Activated T-helper 1 cell treated with Interleukin-2 at 50 U/mL for 16 hours (primary cell): ENCODE data around the gene ZNF705A.
"Not testable (repeated sequence)": the region's sequence is repeated elsewhere in the genome, so short reads cannot be mapped to it uniquely, and the experiment has no call there.

Experiments
- DNase-seq: peaks from one replicate; pipeline ENCODE4 v3.0.0-alpha.2; 2020; ENCODE audit warnings: low read depth

Gene ZNF705A

DNA sequence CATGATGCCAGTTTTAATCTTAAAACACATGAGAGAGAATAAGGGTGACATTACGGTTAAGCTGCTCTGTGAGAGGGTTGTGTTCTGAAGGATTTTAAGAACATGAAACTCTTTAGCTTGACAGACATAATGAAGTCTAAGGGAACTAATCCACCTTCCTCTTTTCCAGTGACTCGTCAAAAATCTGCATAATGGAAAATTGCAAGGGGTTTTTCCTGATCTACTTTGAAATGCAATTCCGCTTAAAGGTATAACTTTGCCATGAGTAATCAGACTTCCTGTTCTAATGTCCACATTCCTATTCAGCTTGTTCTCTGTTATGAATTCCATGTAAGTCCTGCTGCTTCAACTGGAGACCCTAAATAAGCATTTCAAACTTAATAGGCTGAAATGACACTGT lies at the start of gene ZNF705A:
Gene ZNF705A (plus strand): TSS at position 171 of the 400 bp plus-strand sequence. CDS start 15,611 bp downstream, outside the sequence.
- no peak for DNase-seq

DNA sequence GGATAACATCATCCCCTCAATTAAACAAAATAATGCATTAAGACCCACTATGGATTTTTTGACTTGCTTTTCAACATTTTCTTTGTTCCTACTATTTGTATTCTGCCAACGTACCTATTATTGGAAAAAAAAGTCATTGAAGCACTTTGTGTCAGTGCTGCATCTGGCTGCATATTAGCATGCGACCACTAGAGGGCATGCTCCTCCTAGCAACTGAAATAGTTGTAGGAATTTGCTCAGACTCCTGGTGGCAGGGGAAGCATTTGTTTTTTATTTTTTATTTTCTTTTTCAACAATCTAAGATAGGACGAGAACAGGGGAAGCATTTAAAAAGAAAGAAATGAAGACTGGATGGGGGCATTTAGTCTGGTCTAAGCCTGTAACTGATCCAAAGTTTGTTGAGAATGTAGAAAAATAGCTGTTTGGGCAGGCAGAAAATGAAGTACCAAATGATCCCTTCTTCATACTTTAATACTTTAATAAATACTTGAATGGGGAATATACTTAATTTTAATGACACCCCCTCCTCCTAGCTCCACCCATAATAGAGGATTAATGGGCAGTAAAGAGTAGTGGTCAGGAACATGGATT lies 47.9 kb upstream of the ZNF705A start:
- DNase-seq = peak; percentile 59

DNA sequence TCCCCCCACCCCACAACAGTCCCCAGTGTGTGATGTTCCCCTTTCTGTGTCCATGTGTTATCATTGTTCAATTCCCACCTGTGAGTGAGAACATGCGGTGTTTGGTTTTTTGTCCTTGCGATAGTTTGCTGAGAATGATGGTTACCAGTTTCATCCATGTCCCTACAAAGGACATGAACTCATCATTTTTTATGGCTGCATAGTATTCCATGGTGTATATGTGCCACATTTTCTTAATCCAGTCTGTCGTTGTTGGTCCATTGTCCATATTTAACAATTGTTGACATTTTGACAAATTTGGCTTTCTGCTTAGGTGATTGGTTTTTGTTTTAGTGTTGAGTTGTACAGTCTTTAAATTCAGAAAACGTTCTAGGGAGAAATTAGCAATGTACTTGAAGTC lies 43.7 kb upstream of the ZNF705A start:
- not testable (repeated sequence) for DNase-seq

DNA sequence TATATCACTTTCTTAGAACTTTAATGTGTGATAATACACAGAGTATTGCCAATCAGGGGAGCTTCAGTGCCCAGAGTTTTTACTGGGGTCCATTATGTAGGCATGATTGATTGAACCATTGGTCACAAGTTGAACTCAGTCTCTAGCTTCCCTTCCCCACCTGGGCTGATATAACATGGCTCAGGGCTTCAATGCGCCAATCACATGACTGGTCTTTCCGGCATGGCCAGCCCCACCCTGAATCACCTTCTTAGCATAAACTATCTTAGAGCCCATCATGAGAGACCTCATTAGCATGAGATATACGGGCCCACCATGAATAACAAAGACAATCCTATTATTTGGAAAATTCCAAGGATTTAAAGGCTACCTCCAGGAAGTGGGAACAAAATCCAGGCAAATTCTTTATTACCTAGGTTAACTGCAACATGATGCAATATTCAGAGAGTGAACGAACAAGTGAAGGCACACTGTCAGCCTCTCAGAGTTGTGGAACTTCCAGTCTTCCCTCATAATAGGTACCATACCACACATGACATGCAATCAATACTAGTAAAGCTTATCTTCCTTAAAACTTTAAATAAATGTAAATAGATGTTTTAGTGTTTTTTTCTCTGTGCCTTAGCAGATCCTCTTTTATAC lies 36.6 kb upstream of the ZNF705A start:
- no peak for DNase-seq

DNA sequence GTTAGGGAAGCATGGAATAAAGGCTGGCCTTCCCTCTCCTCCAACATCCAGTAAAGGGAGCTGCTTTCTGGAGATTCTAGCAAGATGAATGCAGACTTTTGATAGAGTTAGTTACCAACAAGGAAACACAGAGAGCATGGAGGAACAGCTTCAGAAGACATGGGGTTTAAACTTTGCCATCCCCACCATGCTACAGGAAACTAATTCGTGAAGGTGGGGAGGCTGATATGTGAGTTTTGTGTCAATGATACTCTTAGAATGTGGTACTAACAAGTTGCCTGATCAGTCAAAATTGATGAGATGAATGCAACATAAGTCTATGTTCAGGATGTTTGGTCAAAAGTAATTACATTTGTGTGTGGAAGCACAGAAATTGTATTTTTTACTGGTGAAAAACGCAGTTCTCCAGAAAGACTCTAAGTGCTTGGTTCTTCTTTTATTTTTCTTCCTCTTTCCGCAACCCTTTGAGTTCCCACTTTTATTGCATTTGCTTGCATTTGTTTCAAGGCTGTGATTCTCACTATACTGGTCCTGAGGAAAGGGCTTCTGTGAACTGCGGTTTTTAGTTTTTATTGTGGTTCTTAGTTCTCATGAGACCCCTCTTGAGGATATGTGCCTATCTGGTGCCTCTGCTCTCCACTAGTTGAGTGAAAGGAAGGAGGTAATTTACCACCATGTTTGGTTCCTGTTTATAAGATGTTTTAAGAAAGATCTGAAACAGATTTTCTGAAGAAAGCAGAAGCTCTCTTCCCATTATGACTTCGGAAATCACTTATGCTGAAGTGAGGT lies 33.5 kb upstream of the ZNF705A start, which contains the start of gene CLEC4A:
Gene CLEC4A (plus strand): TSS at position 494 of the 789 bp plus-strand sequence. CDS start 262 bp downstream, at position 756.
- DNase-seq = no peak

DNA sequence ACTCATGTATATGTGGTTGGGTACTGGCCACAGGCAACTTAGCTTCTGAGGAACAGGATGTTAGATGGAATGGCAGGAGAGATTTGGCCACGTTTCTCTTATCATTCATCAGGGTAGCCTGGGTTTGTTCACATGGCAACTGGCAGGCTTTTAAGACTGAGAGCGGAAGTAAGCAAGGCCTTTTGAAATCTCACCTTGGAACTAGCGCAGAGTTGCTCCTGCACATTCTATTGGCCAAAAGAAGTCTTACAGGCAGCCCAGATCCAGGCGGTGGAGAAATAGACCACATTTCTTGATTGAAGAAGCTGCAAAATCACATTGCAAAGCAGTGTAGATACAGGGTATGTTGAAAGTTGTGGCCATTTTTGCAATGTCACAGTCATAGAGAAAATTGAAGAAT lies 29.7 kb upstream of the ZNF705A start:
- DNase-seq = no peak

DNA sequence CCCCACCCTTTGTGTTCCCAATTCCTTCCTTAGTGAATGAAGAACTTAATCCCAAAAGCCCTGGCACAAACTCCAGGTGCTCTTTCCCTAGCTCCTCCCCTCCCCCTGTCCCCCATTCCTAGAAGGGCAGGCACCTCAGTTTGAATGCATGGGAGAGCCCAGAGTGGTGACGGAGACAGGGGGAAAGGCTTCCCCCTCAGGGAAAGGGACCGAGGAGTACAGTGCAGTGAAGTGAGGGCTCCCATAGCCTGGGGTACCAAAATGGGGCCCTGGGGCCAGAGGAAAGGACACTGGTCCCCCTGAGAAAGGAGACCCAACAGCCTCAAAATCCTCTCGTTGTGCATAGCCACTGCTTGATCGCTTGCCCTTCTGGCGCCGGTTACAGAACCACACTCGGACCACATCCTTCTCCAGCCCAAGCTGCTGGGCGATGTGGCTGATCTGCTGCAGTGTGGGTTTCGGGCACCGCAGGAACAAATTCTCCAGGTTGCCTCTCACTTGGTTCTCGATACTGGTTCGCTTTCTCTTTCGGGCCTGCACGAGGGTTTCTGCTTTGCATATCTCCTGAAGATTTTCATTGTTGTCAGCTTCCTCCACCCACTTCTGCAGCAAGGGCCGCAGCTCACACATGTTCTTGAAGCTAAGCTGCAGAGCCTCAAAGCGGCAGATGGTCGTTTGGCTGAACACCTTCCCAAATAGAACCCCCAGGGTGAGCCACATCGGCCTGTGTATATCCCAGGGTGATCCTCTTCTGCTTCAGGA lies 23.0 kb upstream of the ZNF705A start:
- not testable (repeated sequence) for DNase-seq

DNA sequence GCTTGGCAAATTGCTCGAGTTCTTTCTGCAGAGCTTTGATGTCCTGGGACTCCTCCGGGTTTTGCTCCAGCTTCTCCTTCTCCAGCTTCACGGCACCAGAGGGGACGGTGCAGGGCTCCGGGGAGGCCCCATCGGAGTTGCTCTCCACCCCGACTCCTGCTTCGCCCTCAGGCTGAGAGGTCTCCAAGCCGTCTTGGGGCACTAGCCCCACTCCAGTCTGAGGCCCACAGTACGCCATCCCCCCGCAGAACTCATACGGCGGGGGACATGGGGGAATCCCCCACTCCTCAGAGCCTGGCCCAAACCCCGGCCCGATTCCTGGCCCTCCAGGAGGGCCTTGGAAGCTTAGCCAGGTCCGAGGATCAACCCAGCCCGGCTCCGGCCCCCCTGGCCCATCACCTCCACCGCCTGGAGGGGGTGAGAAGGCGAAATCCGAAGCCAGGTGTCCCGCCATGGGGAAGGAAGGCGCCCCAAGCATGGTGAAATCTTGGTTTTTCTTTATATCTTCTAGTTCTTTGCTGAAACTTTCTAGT lies 22.4 kb upstream of the ZNF705A start:
- not testable (repeated sequence) for DNase-seq

DNA sequence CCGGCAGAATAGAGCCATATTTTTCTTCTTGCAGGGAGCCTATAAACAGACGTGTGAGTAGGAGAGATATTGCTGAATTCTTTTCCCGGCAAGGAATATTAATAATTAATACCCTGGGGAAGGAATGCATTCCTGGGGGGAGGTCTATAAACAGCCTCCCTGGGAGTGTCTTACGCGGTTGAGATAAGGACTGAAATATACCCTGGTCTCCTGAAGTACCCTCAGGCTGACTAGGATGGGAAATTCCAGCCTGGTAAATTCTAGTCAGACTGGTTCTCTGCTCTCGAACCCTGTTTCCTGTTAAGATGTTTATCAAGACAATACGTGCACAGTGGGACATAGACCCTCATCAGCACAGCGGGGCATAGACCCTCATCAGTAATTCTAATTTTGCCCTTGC lies 15.2 kb upstream of the ZNF705A start:
- not testable (repeated sequence) for DNase-seq

DNA sequence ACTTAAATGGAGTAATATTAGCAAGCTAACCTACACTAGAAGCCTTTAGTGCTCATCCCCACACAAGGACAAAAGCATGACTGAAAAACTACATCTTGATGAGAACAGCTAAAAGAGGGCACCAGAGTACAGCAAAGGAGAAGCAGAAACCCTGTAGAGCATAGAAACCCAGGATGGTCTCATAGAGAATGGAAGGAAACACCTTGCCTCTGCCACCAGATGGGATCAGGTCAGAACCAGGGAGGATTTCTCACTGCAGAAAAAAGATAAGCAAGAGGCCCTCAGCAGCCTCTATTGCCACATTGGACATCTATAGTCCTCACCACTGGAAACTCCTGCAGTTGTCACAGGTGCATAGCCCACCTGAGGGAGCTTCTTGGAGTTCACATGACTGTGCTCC lies 13.6 kb upstream of the ZNF705A start:
- no peak for DNase-seq

DNA sequence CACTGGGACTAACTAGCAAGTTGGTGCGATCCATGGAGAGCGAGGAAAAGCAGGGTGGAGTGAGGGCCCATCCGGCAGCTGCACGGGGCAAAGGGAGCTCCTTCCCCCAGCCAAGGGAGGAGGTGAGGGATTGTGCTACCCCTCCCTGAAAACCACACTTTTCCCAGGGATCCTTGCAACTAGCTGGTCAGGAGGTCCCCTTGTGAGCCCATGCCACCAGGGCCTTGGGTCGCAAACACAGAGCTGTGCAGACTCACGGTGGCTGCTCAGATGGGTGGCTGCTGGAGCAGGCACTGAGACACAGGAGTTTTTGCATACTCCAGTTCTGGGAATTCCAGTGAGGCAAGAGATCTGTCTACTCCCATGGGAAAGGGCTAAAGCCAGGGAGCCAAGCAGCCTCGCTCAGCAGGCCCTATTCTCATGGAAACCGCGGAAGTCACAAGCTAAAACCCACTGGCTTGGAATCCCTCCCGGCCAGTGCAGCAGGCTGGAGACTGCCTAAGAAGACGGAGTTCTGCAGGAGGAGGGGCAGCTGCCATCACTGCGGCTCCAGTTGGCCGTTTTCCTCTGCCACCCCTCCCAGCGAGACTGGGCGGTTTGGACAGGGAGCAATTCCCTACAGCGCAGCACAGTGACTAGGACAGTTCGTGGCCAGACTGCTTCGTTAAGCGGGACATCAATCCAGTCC lies 10.9 kb upstream of the ZNF705A start:
- no peak for DNase-seq

DNA sequence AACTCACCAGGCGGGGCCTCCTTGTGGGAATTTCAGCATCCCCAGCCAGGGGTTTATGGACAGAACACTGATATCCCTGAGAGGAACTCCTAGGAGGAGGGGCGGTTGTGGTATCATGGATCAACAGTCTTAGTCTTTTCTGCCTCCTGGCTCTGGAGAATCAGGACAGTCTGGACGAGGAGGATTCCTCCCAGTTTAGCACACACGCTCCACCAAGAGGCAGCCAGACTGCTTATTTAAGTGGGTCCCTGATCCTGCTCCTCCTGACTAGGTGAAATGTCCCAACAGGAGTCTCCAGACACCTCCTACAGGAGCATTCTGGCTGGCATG lies 10.4 kb upstream of the ZNF705A start:
- no peak for DNase-seq

DNA sequence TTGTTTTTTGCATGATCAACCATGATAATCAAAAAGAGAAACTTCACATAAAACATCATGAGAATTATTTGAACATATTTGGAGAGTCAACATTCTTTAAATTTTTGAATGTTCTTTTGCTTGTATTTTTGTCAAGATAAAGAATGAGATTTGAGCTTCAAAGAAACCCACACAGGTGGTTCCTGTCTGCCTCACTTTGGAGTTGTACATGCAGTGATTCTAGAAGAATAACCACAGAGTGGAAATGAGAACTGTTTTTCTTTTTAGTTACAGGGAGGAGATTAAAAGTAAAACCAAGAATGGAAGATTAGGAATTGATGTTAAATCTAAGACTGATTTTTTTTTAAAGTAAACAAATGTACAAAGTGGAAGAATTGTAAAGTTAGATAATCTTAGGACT lies 2.3 kb upstream of the ZNF705A start:
- no peak for DNase-seq

DNA sequence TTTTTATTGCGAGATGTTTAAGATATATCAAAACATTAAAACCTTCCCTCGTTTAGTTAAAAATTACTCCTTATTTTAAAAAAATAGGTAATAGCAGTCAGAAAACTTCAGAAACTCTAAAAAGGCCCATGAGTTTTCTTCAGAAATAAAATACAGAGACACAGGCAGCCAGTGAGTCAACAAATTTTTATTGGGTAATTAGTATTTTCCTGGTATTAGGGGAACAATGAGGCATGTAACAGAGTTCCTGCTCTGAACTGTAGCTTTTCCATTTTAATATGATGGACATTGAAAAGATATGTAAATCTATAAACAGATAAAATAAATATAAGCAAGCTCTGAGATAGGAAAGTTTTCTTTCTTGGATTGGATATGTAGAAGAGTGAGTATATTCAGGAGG lies 399 bp upstream of the ZNF705A start:
- no peak for DNase-seq

DNA sequence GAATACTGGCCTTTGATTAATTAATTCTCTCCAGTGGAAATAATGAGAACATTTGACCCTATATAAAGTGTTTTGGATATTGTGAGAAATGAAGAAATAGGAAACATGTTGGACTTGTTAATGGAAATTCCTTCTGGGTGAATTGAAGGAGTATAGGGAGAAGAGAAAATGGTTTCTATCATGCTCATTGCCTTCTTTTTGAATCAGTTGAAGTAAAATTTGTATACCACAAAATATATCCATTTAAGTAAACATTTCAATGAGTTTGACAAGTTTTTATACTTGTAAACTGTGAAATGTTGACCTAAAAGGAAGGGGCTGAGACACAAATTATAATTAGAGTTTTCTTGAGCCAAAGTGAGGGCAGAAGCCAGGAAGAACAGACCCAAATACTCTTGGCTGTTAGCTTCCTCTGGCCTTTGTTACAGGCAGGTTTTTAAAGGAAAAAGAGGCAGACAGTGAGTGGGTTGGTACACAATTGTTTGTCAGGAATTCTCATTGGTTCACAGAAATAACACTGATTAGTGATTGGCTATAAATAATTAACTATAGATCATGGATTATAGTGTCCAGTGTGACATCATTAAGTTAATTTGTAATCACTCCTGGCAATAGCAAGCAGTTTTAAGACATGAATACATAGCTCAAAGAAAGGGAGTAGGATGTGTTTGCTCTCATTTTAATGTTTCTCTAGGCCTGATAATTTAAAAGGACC lies 826 bp downstream of the ZNF705A start:
- no peak for DNase-seq

DNA sequence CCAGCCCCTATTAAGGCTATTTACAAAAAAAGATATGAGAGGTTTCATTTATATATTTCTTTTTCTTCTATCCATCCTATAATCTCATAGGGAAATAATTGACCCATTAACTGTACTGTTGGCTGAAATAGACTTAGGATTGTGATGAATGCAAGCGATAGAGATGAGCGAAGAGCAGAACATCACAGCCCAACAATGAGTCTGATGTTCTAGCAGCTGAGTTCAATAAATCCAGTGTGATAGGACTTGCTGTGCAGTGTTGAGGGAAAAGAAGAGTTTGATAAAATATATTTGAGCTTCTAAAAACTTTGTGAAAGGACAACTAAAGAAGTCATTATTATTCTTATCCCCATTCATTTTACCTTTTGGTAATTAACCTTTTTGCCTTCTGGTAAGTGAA lies 16.1 kb downstream of the ZNF705A start:
- DNase-seq = not testable (repeated sequence)

DNA sequence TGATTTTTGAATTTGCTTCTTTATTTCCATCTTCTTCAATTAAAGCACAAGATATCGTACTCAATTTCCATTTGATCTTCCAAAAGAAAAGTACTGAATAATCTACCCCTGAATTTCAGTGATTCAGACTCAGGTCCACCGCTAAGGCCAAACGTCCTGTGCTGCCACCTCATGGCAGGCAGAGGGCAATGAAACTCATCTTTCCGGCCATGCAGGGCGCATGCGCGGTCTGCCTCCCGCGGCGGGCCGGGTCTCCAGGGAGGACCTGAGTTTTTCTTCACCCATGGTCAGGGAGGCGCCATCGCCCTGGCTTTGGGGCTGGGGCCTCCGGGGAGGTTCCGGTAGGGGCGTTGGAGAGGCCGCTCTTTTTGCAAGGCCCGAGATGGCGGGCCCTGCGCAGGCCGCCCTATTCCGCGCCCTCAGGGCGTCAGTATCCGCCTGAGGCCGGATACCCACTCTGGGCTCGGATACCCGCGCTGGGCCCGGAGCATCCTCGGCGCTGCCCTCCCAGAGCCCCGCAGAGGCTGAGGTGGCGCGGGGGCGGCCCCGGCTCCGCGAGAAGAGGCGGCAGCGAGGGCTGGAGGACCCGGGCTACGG lies 23.3 kb downstream of the ZNF705A start:
- DNase-seq = peak; percentile 70

DNA sequence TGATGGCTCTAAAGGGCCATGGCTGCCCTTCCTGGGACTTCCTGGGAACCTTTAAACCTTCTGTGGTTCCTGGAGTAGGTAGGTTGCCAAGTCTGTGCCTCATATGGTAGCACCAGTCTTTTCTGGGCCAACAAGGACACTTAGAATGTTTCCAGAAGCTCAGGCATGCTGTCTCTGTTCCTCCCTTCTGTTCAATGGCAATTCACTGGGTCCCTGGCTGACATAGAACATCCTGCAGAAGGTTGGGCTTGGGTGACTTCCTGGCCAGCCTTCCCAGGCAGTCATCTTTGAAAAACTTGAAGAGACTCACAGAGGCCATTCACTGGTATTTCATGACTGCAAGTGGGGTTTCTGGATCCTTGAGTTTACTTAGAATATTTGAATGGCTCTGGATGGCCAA lies 24.5 kb downstream of the ZNF705A start:
- DNase-seq = not testable (repeated sequence)

DNA sequence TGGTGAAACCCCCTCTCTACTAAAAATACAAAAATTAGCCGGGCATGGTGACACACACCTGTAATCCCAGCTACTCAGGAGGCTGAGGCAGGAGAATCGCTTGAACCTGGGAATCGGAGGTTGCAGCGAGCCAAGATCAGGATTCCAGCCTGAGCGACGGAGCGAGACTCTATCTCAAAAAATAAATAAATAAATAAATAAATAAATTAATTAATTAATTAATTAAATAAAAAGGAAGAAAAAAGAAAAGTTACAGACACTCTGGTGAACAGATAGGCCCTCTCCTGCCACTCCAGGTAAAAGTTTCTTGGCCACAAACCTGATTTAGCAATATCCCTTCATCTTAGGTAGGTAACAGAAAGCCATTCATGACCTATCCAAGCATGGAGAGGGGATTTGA lies 26.1 kb downstream of the ZNF705A start:
- not testable (repeated sequence) for DNase-seq

DNA sequence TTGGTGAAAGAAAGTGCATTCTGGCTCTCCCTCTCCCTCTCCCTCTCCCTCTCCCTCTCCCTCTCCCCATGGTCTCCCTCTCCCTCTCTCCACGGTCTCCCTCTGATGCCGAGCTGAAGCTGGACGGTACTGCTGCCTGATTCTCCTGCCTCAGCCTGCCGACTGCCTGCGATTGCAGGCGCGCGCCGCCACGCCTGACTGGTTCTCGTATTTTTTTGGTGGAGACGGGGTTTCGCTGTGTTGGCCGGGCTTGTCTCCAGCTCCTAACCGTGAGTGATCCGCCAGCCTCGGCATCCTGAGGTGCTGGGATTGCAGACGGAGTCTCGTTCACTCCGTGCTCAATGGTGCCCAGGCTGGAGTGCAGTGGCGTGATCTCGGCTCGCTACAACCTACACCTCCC lies 26.5 kb downstream of the ZNF705A start:
- not testable (repeated sequence) for DNase-seq
